Measurements from ENCODE around the gene CHST3.

CHST3 gene

DNA sequence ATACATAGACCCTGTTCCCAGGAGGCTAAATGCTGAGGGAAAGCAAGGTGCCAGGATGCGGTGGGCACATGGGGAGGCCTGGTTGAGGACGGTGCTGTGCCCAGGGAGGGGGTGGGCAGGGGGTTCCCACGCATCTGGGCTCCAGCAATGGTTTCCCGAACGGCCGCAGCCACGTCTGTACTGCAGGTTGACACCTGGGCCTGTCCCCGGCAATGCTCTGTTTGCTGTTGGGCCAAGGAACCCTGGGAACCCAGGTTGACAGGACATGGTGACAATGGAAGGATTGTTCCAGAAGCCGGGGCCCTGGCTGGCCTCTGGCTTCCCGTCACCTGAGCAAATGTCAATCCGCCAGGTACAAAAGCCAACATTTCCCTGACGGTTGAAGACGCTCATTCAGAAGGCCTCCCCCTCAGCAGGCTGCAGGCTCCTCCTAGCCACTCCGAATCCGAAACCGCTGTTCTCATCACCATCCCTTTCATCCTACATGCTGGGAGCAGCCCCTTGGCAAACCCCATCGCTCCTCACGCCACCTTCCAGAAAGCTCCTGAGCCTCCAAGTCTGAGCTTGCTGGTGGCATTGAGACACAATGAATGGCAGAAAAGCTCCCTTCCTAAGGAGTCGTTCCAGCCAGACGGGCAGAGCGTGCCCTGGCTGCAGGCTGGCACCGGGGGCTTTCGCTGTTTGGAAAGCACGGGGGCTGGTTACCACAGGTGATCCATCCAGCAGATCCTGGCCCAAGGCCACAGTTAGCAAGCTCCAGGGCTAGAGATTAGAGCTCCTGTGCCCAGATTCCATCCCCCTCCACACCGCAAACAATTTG, 92.9 kb downstream of the CHST3 start:
- DNase-seq (ENCODE audit: low read depth) = no peak

DNA sequence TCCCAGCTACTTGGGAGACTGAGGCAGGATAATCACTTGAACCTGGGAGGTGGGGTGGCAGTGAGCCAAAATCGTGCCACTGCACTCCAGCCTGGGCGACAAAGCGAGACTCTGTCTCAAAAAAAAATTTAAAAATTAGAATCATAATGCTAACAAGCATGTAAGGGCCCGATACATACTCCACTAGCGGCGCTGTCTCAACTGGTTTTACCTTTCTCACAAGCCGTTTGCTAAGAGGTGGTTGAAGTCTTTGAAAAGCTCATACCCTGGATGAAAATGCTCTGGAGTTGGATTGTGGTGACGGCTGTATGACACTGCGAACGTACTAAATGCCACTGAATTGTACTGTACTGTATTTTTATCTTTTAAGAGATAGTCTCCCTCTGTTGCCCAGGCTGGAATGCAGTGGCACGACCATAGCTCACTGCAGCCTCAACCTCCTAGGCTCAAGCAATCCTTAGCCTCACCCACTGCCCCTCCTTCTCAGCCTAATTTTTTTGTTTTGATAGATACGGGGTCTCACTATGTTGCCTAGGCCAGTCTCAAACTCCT, 94.2 kb downstream of the CHST3 start:
- no peak for DNase-seq (ENCODE audit: low read depth)

DNA sequence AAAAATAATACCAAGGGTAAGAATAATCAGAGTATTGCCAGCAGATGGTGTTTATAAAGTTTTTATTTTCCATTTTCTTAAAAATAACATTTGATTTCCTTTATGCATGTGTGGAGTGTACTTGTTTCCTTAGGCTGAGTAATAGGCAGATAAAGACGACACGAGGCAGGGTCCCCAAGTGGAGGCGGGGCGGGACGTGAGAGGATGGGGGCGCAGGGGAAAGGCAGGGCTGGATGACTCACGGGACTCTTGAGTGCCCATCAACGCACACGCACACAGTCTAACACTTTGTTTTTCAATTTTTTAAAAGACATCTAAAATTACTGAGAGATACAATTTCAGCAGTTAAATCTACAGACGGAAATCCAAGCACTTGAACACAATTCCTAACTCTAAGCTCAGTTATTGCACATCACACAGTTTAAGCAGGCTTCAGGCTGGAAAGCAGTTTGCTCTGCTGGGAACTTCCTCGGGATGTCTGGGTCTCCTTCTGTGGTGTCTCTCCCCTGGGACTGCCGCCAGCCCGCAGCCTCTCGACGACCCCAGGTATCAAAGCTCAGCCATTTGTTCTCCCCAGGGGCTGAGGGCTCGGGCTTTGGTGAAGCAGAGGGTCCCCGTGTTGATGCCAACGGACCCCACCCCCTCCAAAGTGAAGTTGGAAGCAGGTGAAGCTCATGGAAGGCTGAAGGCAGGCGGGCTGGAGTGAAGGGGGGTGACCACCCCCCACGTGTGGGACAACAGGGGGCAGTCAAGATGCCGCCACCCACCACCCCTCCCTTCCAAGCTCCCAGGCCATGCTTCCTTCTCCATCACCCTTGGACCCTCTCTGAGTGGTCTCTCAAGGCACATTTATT, 95.0 kb downstream of the CHST3 start:
- no peak for DNase-seq (ENCODE audit: low read depth)

DNA sequence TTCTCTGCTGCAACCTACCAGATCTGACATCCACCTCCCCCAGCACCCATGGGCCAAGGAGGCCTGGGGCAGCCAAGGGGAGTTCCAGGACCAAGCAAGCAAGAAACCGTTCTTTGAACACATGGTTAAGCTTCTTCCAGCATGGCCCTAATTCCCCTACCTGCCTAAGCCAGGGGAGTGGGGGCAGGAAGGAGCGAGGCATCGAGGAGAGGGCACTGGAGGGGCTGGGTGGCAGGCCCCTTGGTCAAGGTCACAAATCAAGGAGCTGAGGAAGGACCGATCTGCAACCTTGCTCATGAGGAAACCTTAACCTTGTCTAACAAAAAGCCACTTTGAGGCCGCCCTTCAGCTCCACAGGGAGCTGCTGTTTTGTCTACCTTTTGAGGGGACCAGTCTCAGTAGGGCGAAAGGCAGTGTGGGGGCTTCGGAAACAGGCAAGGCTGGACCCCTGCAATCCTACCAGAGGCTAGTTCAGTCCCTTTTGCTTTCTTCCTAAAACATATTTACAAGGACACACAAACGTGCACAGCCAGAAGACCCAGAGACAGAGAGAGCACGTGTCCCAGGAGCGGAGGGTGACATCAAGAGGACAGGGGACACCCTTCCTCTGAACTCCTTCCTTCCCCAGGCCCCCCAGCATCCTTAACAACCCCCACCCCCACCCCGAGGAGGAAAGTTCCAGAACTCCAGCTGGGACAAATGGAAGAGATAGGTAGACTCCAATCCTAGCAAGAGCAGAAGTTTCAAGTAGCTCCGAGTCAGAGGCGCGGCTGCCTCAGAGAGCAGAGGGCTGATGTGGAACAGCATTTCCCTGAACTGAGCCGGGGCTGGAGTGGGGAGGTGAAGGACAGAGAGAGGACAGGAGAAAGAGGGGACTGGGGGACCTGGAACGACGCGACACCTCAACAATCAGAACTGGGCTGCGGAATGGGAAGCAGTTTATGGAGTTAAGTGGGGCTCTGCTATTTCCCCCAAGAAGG, 95.9 kb downstream of the CHST3 start:
- no peak for DNase-seq (ENCODE audit: low read depth)

DNA sequence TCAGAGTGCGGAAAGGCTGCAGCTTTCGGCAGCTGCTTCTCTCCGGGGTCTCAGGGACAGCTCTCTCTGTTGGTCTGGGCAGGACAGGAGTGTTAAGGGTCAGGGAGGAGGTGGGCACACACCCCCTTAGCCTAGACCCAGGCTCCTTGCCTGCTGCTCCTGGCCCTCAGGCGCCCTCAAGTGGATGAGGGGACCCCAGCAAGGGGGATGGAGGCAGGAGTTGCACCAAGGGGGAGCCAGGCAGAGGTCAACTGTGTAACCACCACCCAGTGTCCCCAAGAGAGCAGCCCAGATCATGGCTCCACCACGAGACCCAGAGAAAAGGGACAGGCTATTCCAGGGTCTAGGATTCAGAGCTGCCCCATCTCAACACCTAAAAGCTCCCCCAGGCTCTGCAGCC, 97.3 kb downstream of the CHST3 start:
- DNase-seq (ENCODE audit: low read depth) = no peak

DNA sequence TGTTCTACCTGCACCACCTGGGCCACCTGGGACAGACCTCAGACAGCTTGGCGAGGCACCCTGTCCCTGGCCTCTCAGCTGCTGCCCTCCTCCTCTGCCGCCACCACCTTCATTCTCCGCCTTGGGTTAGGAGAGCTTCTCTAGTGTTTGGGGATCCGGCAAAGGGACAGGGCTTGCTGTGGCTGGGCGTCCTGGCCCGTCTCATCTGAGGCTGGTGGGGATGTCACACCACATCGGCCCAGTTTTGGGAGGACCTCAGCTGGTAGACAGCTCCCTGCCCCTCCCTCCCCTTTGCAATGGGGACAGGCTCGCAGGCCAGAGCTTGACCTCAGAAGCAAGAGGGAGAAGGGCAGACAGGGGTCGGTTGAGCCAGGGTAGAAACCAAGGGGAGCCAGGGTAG, 97.7 kb downstream of the CHST3 start:
- no peak for DNase-seq (ENCODE audit: low read depth)

DNA sequence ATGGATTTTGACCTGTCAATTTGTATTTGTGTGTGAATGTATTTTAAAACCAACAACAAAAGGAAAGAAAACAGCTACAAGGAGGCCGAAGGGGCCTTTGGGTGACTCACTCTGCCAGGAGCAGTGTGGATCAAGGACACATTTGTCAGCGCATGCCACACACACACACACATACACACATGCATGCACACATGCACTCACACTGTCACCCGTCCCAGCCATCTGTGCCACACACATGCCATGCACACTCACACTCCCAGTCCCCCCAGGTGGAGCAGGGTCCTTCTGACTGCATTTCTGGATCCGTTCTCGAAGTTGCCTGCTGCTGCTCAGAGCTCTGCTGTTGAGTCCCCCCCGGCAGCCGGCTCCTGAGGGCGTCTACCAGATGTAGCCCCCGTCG, 98.2 kb downstream of the CHST3 start:
- DNase-seq (ENCODE audit: low read depth) = no peak

Measured in stimulated activated CD8-positive, alpha-beta memory T cell treated with anti-CD3 and anti-CD28 coated beads, Interleukin-7, amount 100 ng/mL, for 24 hours (primary cell).